HK-2 (cell line): Measurements from ENCODE around the gene PRKCQ.

Source experiments
- DNase-seq: peaks from one replicate; pipeline ENCODE4 v3.0.0-alpha.2; 2018; ENCODE audit not compliant: unreplicated experiment

Gene PRKCQ

DNA sequence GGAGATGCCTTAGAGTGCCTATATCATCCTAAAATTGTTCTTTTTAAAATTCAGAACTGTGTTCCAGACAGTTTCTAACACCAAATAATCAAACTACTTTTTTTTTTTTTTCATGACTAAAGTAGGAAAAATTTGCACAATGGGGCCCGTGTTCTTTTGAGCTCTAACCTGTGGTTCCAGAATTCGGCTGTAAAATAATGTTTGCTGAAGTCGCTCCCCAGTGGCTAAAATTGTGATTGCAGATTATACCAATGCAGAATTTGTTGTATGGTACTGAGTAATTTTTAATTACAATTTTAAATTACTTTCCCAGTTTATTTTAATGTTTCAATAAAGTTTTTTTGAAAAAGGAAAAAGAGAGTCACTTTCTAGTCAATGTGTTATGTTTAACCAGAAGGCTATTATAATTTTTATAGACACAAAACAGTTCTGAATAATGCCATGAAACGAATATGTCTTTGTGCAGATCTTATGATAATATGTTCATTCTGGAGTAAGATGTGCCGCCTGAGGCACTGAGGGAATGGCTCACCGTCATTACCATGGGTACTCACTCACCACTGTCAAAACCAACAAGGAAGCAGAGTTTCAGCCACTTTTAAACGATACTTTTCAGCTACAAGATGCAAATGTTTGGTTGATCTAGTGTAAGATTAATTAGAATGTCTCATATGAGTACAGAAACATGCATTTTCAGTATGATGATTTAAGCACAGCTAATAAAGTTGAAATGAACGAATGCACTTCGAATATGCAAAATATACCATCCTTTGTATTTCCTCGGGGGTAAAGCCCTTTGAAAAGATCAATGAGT is 173.6 kb downstream of the PRKCQ start:
- DNase-seq = no peak

DNA sequence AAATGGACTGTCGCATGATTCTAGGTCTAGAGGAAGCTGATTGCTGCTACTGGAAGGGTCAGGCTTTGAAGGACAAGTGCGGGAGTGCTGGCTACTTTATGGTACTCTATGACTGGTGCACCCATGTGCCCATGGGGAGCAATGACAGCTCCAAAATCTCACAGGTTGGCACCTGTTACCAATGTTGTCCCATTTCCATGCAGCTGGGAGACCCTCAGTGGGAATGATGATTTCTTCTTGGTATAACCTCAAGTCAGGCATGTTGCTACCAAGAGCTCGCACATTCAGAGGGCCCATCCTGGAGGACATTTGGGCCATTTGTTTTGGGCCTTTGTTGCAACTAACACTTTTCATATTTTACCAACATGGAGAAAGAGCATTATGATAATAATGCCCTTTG is 174.4 kb downstream of the PRKCQ start:
- DNase-seq = no peak

DNA sequence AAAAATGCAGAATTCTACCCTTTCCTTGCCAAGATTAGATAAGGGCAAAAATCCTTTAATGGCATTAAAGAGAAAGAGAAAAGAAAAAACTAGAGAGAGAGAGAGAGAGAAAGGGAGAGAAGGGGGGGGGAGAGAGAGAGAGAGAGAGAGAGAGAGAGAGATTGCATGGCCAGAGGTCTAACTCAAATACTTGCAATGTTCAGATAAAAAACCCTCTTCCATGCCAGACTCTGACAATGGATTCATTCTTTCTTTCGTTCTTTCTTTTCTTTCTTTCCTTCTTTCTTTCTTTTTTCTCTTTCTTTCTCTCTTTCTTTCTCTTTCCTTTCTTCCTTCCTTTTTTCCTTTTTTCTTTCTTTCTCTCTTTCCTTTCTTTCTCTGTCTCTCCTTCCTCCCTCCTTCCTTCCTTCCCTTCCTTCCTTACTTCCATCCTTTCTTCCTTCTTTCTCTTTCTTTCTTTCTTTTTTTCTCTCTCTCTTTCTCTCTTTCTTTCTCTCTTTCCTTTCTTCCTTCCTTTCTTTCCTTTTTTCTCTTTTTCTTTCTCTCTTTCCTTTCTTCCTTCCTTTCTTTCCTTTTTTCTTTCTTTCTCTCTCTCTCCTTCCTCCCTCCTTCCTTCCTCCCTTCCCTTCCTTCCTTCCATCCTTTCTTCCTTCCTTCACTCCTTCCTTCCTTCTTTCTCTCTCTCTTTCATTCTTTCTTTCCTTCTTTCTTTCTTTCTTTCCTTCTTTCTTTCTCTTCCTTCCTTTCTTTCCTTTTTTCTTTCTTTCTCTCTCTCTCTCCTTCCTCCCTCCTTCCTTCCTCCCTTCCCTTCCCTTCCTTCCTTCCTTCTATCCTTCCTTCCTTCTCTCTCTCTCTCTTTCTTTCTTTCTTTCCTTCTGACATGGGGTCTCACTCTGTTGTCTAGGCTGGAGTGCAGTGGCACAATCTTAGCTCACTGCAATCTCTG is 175.7 kb downstream of the PRKCQ start:
- DNase-seq = no peak

DNA sequence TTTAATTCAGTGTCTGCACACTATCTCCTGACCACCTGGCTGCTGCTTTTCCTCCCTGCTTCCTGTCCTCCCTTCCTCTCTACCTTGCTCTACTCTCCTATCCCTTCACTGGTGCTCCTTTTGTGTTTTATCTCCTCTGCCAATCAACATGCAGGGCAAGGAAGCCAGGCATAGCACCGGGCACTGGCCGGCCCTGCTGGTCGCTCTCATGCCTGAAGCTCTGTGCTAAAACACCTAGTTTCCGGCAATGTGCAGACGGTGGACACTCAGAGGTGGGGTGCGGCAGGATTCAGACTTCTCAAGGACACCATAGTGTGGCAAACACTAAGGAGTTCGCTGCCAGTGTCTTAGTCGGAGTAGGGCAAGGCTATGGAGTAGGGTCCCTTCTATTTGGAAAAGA is 177.1 kb downstream of the PRKCQ start:
- DNase-seq = no peak

DNA sequence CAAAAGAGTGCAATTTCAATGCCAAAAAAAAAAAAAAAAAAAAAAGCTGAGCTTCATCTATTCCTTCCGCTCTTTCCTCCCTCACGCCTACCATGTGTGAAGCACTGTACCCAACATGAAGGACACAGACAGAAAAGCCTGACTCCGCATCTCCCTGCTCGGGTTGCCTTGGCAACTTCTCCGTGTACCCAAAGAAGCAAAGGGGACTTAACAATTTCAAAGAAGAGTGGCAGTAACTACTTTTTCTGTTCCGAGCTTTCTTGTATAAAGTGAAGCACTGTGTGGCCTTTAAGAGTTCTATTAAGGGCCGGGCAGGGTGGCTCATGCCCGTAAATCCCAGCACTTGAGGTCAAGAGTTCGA is 177.7 kb downstream of the PRKCQ start:
- no peak for DNase-seq

DNA sequence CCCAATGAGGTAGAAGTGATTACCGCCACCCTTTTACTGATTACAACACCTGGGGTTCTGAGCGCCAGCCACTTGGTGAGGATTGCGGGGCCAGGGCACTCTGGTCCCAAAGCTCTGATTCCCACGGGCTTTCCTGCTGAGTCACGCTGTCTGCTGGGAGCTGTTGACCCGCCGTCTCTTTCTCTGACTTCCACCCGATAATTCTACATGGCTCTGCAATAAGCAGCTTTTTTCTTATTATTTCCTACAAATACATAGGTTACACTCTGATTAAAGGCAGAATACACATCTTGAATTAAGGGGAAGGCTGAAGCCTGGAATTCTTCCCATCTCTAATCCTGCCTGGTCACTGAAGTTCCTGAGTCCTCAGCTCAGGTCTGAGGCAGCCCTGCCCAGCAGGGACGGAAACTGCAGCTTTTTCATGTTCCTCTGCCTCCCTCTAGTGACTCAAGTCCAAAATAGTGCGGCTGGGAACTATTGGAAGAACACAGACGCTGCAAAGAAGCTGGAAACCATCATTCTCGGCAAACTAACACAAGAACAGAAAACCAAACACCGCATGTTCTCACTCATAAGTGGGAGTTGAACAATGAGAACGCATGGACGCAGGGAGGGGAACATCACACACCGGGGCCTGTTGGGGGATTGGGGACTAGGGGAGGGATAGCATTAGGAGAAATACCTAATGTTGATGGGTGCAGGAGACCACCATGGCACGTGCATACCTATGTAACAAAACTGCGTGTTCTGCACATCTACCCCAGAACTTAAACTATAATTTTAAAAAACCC is 178.3 kb downstream of the PRKCQ start:
- DNase-seq = peak; percentile 68

DNA sequence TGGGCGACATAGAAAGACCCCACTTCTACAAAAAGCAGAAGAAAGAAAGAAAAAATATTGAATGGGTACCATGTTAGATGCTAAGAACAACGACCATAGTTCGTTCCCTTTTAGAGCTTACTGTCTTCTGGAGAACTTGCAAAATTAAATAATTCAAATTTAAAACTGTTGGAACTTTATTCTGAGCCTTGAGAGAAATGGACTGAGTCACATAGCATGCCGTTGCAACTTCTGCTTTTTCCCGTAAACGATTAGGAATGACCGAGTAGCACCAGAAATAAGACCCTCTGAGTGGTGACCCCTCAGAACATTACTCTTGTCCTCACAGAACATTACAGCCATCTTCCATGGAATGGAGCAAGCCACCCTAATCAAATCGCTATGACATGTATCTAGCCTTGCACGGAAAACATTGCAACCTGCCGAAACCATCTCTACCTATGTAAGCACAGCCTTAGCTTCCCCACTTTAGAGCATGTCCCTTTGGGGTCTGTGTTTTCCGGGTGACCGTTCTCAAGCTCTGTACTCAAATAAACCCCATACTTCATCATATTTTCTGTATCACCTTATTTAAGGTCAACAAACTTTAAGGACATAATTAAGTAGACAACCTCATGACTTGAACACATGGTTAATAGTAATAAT is 179.1 kb downstream of the PRKCQ start:
- no peak for DNase-seq

DNA sequence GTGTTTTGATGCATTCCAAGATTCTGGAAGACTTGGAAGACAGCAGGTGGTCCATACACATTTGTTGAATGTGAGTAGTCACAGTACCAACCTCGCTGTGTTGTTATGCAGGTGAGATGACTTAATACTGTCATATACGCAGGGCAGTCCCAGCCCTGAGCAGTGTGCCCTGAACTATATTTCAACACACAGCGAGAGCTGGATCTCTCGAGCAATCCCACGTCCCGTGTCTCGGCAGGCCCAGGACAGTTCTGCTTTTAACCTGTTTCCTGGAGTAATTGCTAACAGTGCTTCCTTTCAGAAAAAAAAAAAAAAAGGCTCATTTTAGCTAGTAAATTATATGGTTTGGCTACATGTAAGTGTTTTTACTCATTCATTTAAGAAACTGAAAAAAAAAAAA is 179.7 kb downstream of the PRKCQ start:
- no peak for DNase-seq

DNA sequence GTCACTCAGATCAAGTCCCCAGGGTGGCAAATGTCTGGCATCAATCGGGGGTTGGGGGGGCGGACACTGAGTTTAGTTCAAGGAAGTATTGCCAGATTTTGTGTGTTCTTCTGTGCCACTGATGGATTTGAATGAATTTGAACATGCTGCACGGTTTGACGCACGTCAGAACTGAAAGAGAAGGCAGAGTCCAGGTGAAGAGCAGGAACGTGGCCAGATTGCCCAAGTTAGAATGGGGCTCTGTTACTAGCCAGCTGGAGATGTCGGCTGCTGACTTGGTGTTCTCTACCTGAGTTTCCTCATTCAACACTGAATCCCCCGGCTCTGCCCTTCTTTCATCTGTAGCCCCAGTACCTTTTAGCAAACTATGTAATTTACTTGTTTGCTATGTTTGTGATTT is 180.2 kb downstream of the PRKCQ start:
- no peak for DNase-seq

DNA sequence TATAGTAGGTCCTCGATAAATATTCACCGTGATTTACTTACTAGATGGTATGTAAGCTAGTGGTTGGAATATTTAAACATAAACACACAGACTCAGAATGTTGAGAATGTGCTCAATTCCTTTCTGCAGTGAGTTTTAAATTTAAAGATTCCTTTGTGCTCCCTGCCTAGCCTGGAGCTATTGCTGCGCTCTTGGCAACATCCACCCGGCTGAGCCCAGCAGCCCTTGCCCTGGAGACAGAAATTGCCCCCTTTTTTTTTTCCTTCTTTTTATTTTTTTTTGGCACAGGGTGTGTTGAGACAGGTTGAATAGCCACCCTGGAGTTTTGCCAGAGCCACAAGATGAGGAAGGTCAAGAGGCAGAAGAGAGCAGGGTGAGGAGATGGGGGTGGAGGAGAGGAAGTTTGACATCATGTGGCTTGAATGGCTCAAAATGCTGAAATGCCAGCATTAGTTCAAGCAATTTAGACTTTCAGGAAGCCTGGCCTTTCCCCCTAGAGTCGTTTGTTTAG is 180.8 kb downstream of the PRKCQ start:
- peak; percentile 22 for DNase-seq

DNA sequence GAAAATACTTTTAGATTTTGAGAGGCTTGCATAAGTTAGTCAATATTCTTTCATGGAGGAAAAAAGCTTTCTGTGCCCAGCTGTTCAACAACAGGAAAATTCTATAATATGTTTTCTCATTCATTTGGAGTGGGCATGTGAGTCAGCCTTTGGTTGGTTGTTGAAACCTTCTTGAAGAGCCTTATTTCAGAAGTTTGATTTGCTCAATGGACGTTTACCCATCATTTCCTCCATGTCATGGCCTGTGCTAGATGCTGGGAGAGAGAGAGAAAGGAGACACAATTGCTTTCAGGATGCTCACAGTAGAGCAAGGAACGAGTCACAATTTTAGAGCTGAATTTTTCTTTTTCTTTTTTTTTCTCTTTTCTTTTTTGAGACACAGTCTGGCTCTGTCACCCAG is 181.7 kb downstream of the PRKCQ start:
- DNase-seq = no peak

DNA sequence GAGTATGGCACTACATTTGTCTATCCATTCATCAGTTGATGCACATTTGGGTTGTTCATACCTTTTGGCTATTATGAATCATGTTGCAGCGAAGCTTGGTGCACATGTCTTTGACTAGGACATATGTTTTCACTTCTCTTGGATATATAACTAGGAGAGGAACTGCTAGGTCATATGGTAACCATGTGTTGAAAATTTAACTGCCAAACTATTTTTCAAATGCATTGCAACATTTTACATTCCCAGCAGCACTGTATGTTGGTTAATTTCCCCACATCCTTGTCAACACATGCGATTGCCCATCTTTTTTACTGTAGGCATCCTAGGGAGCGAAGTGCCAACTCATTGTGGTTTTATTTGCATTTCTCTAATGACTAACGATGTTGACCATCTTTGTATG is 183.4 kb downstream of the PRKCQ start:
- no peak for DNase-seq

DNA sequence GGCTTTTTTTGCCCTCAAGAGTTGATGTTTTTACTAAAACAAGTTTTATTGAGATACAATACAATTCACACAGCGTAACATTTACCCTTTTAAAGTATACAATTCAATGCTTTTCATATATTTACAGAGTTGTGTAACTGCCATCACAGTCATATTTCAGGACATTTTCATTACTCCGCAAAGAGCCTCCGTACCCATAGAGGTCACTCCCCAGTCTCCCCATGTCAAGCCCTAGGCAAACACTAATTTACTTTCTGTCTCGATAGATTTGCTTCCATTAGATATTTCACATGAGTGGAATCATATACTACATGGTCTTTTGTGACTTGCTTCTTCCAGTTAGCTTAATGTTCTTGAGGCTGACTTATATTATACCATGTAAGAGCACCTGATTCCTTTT is 183.8 kb downstream of the PRKCQ start:
- DNase-seq = no peak

DNA sequence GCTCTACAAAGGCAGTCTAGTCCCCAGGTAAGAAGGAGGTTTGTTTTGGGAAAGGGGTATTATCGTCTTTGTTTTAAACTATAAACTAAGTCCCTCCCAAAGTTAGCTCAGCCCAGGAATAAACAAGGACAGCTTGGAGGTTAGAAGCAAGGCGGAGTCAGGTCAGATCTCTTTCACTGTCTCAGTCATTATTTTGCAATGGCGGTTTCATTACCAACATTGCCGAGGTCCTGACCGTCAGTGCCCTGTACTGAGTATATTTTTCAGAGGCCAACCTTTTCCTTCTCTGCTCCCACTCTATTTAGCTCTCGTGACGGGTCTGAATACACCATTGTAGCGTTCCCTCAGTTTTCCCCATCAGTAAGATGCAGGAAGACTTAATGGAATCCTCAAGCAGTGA is 184.5 kb downstream of the PRKCQ start:
- DNase-seq = no peak

DNA sequence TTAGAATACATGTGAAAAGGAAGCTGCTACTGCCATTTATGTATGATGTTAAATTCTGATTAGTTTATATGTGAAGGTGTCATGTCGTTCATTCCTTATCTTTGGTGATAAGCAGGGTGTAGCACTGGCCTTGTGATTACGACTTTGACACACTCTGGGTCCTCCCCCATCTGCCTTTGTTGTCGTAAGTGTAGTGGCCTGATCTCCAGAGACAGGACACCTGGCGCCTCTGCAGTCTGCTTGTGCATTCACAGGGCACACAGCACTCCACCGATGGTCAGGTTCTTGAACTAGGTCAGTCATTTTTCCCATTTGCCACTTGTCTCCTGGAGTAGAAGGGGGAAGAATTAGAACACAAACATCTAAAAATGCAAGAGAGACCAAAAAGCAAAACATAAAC is 186.0 kb downstream of the PRKCQ start:
- DNase-seq = no peak

DNA sequence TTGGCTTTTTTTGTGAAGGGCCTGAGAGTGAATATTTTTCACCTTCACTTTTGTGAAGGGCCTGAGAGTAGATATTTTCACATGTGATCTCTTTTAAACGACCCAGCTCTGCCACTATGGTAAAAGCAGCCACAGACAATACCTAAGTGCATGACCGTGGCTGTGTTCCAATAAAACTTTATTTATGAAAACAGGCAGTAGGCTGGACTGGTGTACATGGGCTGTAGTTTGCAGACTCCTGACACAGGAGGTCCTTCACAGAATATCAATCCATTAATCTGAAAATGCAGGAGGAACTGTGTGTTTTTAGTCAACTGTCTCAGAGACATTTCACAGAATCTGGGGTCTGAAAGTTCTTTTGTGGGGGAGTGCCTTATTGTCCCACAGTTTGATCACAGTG is 186.9 kb downstream of the PRKCQ start:
- DNase-seq = no peak

DNA sequence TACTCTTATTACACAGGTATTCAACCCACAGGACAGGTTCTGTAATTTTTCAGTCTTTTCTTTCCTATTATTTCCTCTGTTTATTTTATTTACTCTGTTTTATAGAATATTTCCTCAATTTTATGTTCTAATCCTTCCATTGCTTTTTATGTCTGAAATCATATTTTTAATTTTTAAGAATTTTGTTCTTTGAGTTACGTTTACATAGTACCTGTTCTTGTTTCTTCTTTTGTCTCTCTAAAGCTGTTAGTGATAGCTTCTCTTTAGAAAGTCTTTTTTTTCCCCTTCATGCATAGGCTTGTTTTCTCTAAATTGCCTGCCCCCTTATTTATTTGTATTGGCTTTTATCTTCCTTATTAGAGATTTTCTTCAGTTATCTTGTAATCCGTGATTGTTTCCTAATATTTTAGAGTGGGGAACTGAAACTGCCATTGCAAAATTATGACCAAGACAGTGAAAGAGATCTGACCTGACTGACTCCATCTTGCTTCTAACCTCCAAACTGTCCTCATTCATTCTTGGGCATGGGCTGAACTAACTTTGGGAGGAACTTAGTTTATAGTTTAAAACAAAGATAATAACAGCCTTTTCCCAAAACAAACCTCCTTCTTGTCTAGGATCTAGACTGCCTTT is 189.7 kb downstream of the PRKCQ start:
- DNase-seq = no peak

DNA sequence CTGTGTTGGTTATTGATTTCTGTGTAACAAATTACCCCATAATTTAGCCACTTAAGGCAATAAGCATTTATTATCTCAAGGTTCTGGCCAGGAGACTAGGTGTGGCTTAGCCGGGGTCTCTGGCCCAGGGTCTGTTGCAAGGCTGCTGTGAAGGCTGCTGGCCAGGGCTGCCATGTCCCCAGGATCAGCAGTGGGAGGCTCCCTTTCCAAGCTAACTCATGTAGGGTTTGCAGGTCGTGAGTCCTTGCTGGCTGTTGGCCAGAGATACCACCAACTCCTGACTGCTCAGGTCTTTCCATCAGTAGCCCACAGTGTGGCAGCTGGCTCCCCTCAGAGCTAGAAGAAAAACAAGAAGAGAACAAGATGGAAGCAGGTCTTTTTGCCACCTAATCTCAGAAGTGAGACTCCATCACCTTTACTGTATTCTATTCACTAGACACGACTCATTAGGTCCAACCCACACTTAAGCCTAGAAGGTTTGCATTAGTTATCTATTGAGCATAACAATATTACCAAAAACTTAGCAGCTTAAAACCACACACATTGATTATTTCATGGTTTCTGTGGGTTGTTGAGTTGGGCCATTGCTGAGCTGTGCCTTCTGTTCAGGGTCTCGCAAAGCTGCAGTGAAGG is 191.7 kb downstream of the PRKCQ start:
- DNase-seq = no peak

DNA sequence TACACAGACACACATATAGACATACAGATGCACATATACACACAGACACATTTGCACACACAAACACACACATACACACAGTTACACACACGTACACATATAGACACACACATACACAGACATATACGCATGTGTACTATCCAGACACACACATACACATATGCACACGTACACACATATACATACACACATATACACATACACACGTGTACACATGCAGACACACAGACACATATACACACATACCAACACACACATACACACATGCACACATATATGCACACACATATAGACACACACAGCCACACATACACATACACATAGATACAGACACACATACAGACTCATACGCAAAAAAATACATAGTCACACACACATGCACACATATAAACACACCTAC is 193.1 kb downstream of the PRKCQ start:
- no peak for DNase-seq

DNA sequence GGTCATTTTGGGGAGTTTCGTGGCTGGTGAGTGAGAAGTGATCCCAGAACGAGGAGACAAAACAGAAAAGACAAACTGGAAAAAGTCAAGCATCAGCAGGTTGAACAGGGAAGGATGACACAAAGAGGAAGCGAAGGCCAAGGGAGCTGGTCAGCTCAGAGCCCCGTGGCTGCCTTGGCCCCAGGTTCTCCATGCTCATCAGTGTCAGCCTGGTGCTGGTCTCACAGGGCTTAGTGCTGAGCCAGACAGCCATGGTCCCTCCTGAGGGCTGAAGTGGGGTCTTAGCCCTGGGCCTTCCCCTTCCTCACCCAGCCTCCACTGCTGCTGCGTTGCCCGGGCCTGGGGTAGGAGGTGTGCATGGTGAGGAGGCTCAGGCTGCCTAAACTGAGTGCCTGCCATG is 193.7 kb downstream of the PRKCQ start:
- DNase-seq = no peak

DNA sequence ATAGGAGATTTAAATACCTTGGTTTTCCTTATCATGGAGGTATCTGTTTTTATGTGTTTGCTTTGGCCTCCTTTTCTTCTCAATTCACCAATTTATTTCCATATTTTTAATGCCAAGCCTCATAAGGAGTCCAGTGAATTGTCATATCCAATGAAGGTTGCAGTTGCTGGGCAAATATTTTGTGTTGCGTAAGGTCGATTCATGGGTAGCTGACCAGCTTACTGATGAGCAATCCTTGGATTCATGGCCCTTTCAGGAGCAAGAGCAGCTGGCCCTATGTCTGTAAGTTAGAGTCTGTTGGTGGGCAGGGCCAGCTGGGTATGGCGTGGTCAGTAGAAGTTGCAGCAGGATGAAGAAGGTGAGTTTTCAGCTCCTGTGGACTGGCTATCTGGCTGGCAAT is 194.4 kb downstream of the PRKCQ start:
- no peak for DNase-seq
